NK-92 treated with Interleukin-12 subunit alpha and Interleukin-12 subunit beta, amount 100 ng/mL, for 24 hours (cell line): ENCODE results near the gene FNBP1.

ENCODE experiments used
- DNase-seq: peaks from one replicate; lab custom pipeline; 2025; lab: John Stamatoyannopoulos, UW

Gene FNBP1

GRCh38 chr9:130045725-130046450 is 2.9 kb upstream of the FNBP1 start:
- DNase-seq: no peak

GRCh38 chr9:130043654-130044623 is 950 bp upstream of the FNBP1 start:
- DNase-seq: no peak

GRCh38 chr9:130042406-130042884 is 544 bp downstream of the FNBP1 start:
- DNase-seq: no peak

- no peak for DNase-seq
These were observed 1.2 kb downstream of the FNBP1 start for GRCh38 chr9:130041648-130042405.

- no peak for DNase-seq
These were observed 1.9 kb downstream of the FNBP1 start for GRCh38 chr9:130040984-130041647.

GRCh38 chr9:130039528-130040147 is 3.4 kb downstream of the FNBP1 start:
- DNase-seq: no peak

- DNase-seq: no peak
These were observed 6.9 kb downstream of the FNBP1 start for GRCh38 chr9:130036099-130036498.

- DNase-seq: no peak
These were observed 8.4 kb downstream of the FNBP1 start for GRCh38 chr9:130034570-130034969.

GRCh38 chr9:130030651-130031127 is 12.3 kb downstream of the FNBP1 start:
- no peak for DNase-seq

- DNase-seq: no peak
These were observed 13.6 kb downstream of the FNBP1 start for GRCh38 chr9:130029223-130029973.

- no peak for DNase-seq
These were observed 14.3 kb downstream of the FNBP1 start for GRCh38 chr9:130028493-130029222.

GRCh38 chr9:130027533-130028365 is 15.2 kb downstream of the FNBP1 start:
- no peak for DNase-seq

GRCh38 chr9:130026583-130027340 is 16.2 kb downstream of the FNBP1 start:
- DNase-seq: no peak

- DNase-seq: no peak
These were observed 18.4 kb downstream of the FNBP1 start for GRCh38 chr9:130024597-130024994.

- DNase-seq: no peak
These were observed 18.9 kb downstream of the FNBP1 start for GRCh38 chr9:130023994-130024596.

GRCh38 chr9:130023144-130023787 is 19.7 kb downstream of the FNBP1 start:
- no peak for DNase-seq

GRCh38 chr9:130022566-130023143 is 20.3 kb downstream of the FNBP1 start:
- DNase-seq: no peak
